Stimulated activated CD8-positive, alpha-beta memory T cell treated with anti-CD3 and anti-CD28 coated beads, Interleukin-4, amount 100 ng/mL, for 24 hours (primary cell): ENCODE measurements around the gene CFAP90.

Source experiments
- DNase-seq: peaks from one replicate; pipeline ENCODE4 v3.0.0-alpha.2; 2020; ENCODE audit warnings: low read depth

Gene CFAP90

GRCh38 chr5:7868427-7868772, 17.5 kb upstream of the CFAP90 start:
- no peak for DNase-seq

GRCh38 chr5:7867260-7867659, 16.3 kb upstream of the CFAP90 start:
- no peak for DNase-seq

GRCh38 chr5:7866196-7866595, 15.3 kb upstream of the CFAP90 start:
- DNase-seq, result no peak

GRCh38 chr5:7857926-7858632, 7.1 kb upstream of the CFAP90 start:
- no peak for DNase-seq

GRCh38 chr5:7857361-7857760, 6.4 kb upstream of the CFAP90 start:
- no peak for DNase-seq

GRCh38 chr5:7856855-7857254, 5.9 kb upstream of the CFAP90 start:
- no peak for DNase-seq

- DNase-seq, result no peak
Observed at GRCh38 chr5:7855611-7856010, 4.7 kb upstream of the CFAP90 start.

GRCh38 chr5:7852988-7853387, 2.1 kb upstream of the CFAP90 start:
- DNase-seq, result no peak

GRCh38 chr5:7852542-7852941, 1.6 kb upstream of the CFAP90 start:
- no peak for DNase-seq

- DNase-seq, result no peak
Observed at GRCh38 chr5:7851617-7852289, 820 bp upstream of the CFAP90 start.

- DNase-seq, result no peak
Observed at GRCh38 chr5:7851240-7851592, 283 bp upstream of the CFAP90 start.

GRCh38 chr5:7849681-7850394, 1.1 kb downstream of the CFAP90 start:
- DNase-seq, result no peak

- no peak for DNase-seq
Observed at GRCh38 chr5:7848296-7848695, 2.6 kb downstream of the CFAP90 start.

GRCh38 chr5:7846327-7846726, 4.6 kb downstream of the CFAP90 start:
- no peak for DNase-seq

GRCh38 chr5:7845557-7845956, 5.4 kb downstream of the CFAP90 start:
- no peak for DNase-seq

- no peak for DNase-seq
Observed at GRCh38 chr5:7844901-7845300, 6.0 kb downstream of the CFAP90 start.

- no peak for DNase-seq
Observed at GRCh38 chr5:7842531-7842930, 8.4 kb downstream of the CFAP90 start.

GRCh38 chr5:7837403-7837802, 13.5 kb downstream of the CFAP90 start:
- DNase-seq, result no peak

GRCh38 chr5:7834982-7835381, 16.0 kb downstream of the CFAP90 start:
- DNase-seq, result no peak

- DNase-seq, result no peak
Observed at GRCh38 chr5:7828269-7828668, 22.7 kb downstream of the CFAP90 start.

- DNase-seq, result no peak
Observed at GRCh38 chr5:7827610-7828009, 23.3 kb downstream of the CFAP90 start.

- DNase-seq, result no peak
Observed at GRCh38 chr5:7825630-7826029, 25.3 kb downstream of the CFAP90 start.

GRCh38 chr5:7824995-7825394, 25.9 kb downstream of the CFAP90 start:
- no peak for DNase-seq

GRCh38 chr5:7823594-7823993, 27.3 kb downstream of the CFAP90 start:
- no peak for DNase-seq
